Activated T-helper 1 cell treated with Interleukin-2 at 50 U/mL for 16 hours (primary cell): ENCODE data around the gene PEDS1.
"Not testable (repeated sequence)": the region's sequence is repeated elsewhere in the genome, so short reads cannot be mapped to it uniquely, and the experiment has no call there.

Experiments
- DNase-seq: peaks from one replicate; pipeline ENCODE4 v3.0.0-alpha.2; 2020; ENCODE audit warnings: low read depth

PEDS1 gene

GRCh38 chr20:50190251-50191064 is 36.9 kb upstream of the PEDS1 start, which contains the start of gene CEBPB:
TSS of gene CEBPB (plus strand) at chr20:50190830. CDS start at chr20:50191034, 204 bp downstream.
- peak; percentile 73 for DNase-seq

GRCh38 chr20:50189681-50190250 is 36.2 kb upstream of the PEDS1 start:
- DNase-seq = peak; percentile 13

- no peak for DNase-seq
These were observed 35.6 kb upstream of the PEDS1 start for GRCh38 chr20:50188879-50189680.

- no peak for DNase-seq
These were observed 34.8 kb upstream of the PEDS1 start for GRCh38 chr20:50188287-50188688.

GRCh38 chr20:50187403-50188051 is 34.0 kb upstream of the PEDS1 start:
- no peak for DNase-seq

GRCh38 chr20:50186987-50187402 is 33.5 kb upstream of the PEDS1 start:
- DNase-seq = no peak

- DNase-seq = peak; percentile 74
These were observed 32.8 kb upstream of the PEDS1 start for GRCh38 chr20:50186151-50186885.

- DNase-seq = no peak
These were observed 31.9 kb upstream of the PEDS1 start for GRCh38 chr20:50185426-50185825.

- no peak for DNase-seq
These were observed 28.8 kb upstream of the PEDS1 start for GRCh38 chr20:50182346-50182745.

- DNase-seq = no peak
These were observed 27.8 kb upstream of the PEDS1 start for GRCh38 chr20:50181344-50181743.

GRCh38 chr20:50178672-50179071 is 25.1 kb upstream of the PEDS1 start:
- not testable (repeated sequence) for DNase-seq

GRCh38 chr20:50175938-50176933 is 22.7 kb upstream of the PEDS1 start:
- DNase-seq = no peak

GRCh38 chr20:50174456-50174855 is 20.9 kb upstream of the PEDS1 start:
- no peak for DNase-seq

GRCh38 chr20:50172347-50173013 is 19.0 kb upstream of the PEDS1 start:
- DNase-seq = no peak

- DNase-seq = no peak
These were observed 17.2 kb upstream of the PEDS1 start for GRCh38 chr20:50170549-50171220.

GRCh38 chr20:50169329-50169823 is 15.9 kb upstream of the PEDS1 start:
- DNase-seq = peak; percentile 65

- peak; percentile 68 for DNase-seq
These were observed 12.4 kb upstream of the PEDS1 start for GRCh38 chr20:50165684-50166554.
